Activated T-helper 1 cell treated with Interleukin-2 at 50 U/mL for 16 hours (primary cell): Measurements from ENCODE around the gene CKS1B.

Experiments
- DNase-seq: peaks from one replicate; pipeline ENCODE4 v3.0.0-alpha.2; 2020; ENCODE audit warnings: low read depth

Gene CKS1B

DNA sequence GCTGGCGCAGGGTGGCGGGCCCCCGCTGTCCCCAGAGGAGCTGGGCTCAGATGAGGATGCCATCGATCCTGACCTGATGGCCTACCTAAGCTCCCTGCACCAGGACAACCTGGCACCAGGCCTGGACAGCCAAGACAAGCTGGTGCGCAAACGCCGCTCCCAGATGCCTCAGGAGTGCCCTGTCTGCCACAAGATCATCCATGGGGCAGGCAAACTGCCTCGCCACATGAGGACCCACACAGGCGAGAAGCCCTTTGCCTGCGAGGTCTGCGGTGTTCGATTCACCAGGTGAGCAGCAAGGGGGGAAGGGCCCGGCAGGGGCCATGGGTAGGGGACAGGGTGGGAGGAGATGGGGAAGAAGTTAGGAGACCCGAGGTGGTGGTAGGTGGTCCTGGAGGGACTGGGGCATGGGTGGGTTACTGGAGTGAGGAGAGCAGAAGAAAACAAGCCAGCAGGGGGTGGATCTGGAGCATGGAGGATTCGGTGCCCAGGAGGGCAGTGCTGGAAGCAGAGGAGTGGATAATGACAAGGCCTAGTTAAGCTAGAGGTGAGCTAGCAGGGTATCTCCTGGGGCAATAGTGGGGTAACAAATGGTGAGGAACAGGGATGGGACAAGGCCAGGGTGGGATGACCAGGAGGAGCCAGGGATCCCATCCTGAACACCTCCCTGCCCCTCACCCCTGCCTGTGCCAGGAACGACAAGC lies 41.2 kb downstream of the CKS1B start:
- no peak for DNase-seq

DNA sequence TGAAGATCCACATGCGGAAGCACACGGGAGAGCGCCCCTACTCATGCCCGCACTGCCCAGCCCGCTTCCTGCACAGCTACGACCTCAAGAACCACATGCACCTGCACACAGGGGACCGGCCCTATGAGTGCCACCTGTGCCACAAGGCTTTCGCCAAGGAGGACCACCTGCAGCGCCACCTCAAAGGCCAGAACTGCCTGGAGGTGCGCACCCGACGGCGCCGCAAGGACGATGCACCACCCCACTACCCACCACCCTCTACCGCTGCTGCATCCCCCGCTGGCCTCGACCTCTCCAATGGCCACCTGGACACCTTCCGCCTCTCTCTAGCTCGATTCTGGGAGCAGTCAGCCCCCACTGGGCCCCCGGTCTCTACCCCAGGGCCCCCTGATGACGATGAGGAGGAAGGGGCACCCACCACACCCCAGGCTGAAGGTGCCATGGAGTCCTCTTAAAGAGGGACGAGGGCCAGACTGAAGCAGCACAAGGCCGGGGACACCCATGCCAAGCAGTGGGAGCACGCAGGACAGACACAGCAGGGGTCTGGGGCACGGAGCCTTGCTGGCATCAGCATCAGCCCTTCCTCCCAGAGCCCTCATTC lies 41.9 kb downstream of the CKS1B start:
- no peak for DNase-seq

- peak; percentile 86 for DNase-seq
Measured at GRCh38 chr1:155017041-155017945, 42.8 kb downstream of the CKS1B start.

DNA sequence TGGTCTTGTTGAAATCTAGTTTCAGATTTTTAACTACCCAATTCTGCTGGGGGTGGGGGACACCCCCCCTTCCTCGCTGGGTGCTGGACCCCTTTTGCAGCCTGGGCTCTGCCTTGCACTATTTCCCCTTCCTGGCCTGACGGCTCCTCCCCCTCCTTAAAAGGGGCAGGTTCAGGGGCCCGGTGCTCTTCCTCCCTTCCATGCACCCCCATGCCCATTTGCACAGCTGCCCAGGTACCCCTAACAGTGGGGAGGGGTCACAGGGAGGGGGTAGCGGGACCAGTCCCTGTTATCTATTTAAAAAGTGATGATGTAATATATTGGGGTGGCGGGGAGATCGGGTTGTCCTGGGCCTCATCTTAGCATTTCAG lies 43.5 kb downstream of the CKS1B start:
- no peak for DNase-seq

DNA sequence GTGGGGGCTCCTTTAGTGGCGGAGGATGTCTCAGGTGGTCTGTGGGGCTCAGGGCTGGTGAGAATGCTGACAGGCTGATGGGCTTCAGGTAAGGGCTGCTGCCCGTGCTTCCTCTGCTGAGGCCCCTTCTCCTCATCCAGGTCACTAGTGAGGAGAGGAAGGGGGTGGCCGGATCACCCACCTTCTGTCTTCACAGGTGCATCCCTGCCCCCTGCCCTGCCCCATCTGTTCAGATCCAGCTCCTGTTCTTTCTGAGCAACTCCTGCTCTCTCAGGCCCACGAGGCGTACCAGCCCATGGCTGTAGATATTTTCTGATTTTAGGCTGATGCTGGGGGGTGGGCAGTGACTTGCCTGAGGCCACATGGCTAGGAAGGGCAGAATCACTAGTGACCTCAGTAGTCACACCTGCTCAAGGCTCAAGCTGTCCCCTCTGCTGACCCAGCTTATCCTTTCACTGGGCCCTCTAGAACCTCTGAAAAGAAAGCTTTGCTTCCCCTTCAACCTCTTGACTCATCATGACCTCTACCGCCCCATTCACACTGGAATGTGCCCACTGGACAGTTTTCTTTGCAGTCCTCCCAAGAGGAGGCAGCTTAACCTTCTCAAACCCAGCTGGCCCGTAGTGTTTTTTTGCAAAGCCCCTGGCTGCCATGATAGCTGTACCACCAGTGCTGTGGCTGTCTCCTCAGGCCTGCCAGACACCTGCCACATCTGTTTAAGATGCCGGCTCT lies 44.3 kb downstream of the CKS1B start:
- DNase-seq: no peak

- DNase-seq: no peak
Measured at GRCh38 chr1:155019377-155020245, 45.1 kb downstream of the CKS1B start.

- no peak for DNase-seq
Measured at GRCh38 chr1:155022136-155022926, 47.9 kb downstream of the CKS1B start.

GRCh38 chr1:155022927-155023236 lies 48.4 kb downstream of the CKS1B start:
- DNase-seq: no peak

- no peak for DNase-seq
Measured at GRCh38 chr1:155023627-155024026, 49.1 kb downstream of the CKS1B start.

DNA sequence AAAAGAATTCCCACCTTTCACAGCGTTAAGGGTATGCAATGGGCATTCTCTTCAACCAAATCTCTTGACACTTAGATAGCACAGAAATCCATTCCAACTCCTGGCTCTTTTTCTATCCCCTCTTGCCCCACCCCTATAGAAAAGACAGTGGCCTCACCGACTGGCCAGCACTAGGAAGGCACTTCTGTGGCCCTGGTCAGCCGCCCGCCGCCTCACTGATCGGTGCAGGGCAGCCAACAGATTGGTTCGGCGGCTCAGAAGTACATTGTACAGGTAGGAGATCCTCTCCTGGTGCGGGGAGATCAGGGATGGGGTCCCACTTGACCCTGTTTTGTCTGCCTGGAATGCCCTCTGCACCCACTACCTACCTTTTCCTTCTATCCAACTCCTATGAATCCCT lies 49.8 kb downstream of the CKS1B start:
- DNase-seq: no peak

DNA sequence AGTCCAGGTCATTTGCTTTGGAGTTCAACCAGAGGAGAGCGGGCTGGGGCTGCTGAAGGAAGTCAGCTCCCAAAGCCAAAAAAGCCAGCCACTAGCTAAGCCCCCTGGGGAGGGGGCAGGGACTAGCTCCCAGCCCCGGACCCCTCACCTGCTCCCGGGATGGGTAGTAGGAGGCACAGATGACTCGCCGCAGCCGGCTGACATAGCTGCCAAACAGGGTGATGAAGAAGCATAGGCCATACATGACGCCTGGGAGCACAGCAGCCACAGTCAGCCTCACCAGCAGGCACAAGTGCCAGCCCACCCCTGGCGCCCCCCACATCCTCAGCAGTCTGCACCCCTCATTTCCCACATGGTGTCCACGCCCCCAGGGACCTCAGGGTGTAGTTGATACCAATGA lies 51.7 kb downstream of the CKS1B start:
- no peak for DNase-seq

- no peak for DNase-seq
Measured at GRCh38 chr1:155026588-155026987, 52.1 kb downstream of the CKS1B start.
